Non-pigmented ciliary epithelial cell (primary cell): Measurements from ENCODE around the gene IFNW1.
"Not testable (repeated sequence)": the region's sequence is repeated elsewhere in the genome, so short reads cannot be mapped to it uniquely, and the experiment has no call there.

Experiments
- DNase-seq: peaks from one replicate; pipeline ENCODE4 v3.0.0-alpha.2; 2010; ENCODE audit warnings: low read depth

IFNW1 gene

DNA sequence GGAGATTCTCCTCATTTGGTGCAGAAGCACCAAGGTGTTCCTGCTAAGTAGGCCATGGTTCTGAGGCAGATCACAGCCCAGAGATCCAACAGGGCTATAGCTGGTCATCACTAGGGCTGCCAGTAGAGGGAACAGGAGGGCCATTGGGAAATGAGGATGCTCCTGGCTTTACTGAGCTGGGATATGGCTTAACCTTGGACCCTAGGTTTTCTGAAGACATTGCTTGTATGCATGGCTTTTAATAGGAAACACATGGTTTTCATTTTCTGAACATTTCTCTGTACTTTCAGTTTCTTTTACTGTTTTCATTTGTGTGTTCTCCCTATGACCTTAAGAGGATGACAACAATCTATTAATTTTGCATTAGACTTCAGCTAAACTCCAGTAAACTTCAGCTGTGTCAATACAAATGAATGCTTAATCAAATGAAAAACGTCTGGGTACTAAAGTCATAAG, at the start of gene IFNW1:
Gene IFNW1 (minus strand): TSS at position 406 of the 456 bp plus-strand sequence. CDS start 262 bp downstream, at position 144.
- no peak for DNase-seq

DNA sequence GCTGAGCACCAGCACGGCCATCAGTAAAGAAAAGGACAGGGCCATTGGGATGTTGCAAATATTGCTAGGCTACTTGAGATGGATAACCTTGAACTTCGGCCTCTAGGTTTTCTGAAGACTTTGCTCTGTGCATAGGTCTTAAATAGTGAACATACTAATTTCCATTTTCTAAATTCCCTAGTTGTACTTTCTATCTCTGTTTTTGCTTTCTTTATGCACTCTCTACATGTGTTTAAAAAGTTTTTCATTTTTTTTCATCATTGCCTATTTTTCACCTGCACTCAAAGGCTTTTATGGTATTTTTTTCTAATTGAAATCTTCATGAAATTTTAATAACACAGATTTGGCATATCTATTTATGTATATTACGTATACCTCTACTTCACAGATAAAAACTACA, 45.9 kb upstream of the IFNW1 start, which contains the start of gene IFNA4:
Gene IFNA4 (minus strand): TSS at position 101 of the 400 bp plus-strand sequence. CDS start 56 bp downstream, at position 45.
- DNase-seq = not testable (repeated sequence)

DNA sequence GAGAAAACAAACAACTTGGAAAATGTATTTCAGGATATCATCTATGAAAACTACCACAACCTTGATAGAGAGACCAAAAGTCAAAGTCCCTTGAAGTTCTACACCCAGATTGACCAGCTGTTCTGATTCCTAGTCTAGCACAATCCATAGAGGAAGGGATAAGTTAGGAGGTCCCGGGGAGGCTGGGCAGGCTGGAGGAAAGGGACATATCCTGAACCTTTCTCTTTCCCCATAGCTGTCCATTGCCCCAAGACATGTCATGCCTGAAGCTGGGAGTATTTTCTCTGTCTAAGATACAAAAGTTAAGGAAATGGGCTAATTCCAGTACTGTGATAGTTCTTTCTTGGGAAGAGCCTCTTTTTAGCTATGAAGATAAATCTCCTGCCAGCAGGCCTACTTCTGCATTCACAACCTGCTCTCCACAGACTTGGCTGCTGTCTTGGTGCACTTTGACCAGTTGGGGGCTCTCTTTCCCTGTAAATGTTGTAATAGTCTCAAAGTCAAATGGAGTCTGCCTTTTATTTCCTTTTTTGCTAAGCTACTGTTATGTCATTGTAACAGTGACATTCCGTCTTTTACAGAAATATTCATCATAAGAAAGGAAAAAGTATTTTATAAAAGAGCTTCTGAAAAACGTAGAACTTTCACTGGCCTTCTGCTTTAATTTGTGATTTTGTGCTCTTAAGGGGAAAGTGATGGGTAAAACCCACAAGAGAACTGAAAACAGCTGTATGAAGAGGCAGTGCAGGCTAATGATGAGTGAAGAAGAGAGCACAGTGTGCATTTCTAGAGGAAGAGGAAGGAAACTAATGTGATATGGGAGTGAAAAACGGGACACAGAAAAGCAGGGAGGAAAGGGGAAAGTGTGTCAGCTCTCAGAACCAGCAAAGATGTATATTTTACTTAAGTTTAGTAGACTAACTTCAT, 41.4 kb upstream of the IFNW1 start:
- DNase-seq = not testable (repeated sequence)

DNA sequence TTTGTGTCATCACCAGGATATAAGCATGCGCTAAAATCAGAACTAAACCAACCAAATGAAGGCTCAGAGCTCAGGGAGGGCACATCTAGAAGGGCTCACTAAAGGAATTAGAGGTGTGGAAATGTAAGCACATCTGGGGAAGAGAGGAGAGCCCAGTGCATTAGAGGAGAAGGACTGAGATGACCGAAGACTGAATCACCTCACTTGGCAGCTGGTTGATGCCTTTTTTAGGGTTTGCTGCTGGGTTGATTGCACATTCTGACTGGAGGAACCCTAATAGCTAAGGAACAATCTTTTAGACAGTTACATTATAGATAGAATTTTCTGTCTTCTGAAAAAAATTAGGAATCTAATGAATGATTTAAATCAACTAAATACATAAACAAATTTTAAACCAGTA, 33.0 kb upstream of the IFNW1 start:
- DNase-seq = no peak

DNA sequence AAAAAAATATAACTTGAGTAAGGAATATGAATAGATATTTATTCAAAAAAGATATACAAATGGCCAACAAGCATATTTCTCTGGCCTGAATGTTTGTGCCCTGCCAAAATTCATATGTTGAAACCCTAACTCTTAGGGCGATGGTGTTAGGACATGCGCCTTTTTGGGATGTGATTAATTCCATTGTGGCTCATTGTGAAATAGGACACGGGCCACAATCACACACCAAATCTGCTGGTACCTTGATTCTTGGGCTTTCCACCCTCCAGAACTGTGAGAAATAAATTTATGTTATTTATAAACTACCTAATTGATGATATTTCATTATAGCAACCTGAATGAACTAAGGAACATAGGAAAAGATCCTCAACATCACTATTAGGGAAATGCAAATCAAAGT, 30.5 kb upstream of the IFNW1 start:
- no peak for DNase-seq

DNA sequence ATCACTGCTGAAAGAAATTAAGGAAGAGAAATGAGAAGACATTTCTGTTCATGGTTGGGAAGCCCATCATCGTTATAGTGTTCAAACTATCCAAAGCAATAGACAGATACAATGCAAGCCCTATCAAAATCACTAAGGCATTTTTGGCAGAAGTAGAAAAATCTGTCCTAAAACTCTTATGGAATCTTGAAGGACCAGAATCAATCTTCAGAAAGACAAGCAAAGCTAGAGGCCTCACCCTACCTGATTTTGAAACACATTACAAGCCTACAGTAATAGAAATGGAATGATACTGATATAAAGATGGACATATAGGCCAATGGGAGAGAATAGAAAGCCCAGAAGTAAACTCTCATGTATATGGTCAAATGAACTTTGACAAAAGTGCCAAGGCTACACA, 29.7 kb upstream of the IFNW1 start:
- no peak for DNase-seq

DNA sequence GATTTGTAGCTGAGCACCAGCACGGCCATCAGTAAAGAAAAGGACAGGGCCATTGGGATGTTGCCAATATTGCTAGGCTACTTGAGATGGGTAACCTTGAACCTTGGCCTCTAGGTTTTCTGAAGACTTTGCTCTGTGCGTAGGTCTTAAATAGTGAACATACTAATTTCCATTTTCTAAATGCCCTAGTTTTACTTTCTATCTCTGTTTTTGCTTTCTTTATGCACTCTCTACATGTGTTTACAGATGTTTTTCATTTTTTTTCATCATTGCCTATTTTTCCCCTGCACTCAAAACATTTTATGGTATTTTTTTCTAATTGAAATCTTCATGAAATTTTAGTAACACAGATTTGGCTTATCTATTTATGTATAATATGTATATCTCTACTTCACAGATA, 24.9 kb upstream of the IFNW1 start, which contains the start of gene IFNA21:
Gene IFNA21 (minus strand): TSS at position 101 of the 400 bp plus-strand sequence. CDS start 48 bp downstream, at position 53.
- not testable (repeated sequence) for DNase-seq

DNA sequence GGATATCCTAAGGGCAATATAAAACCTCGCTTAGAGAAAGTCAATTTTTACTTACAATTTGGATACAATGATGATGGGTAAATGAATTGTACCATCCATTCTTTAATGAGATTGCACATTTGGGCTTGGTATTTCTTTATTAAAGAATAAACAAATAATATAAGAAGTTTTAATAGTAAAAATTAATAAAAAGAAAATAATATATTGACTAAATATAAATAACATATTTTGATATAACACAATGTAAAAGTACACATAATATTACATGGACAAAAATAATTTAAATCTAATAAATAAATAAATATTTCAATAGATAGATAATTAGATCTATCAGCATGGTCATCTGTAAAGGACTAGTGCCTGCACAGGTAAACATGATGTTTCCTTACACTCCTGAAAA, 23.9 kb upstream of the IFNW1 start:
- no peak for DNase-seq

DNA sequence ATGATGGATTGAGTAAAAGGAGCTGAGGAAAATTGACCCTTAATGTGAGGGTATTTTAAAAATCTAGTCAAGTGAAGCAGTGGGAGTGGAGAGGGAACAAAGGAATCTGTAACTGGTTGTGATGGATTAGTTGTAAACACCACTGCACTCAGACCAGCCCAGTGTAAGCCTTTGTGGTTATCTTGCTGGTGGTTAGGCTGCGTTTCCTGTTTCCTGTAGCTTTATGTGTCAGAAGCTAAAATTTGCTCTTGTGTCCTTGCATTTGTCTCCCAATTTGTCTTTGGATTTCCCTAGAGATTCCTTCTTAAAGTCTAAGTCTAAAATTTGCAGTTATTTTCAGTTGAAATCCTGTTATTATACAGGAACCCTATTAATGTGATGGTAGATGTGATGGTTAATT, 18.5 kb upstream of the IFNW1 start:
- no peak for DNase-seq

DNA sequence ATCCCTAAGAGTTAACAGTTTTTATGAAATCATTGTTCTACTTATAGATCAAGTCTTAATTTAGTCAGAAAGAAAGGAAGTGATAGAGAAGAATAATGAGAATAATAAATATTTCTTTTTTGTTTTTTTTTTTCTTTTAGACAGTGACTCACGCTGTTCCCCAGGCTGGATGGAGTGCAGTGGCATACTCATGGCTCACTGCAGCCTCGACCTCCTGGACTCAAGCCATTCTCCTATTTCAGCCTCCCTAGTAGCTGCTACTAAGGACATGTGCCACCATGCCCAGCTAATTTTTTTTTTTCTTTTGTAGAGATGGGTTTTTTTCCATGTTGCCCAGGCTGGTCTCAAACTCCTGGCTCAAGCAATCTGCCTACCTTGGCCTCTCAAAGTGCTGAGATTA, 13.9 kb upstream of the IFNW1 start:
- no peak for DNase-seq

DNA sequence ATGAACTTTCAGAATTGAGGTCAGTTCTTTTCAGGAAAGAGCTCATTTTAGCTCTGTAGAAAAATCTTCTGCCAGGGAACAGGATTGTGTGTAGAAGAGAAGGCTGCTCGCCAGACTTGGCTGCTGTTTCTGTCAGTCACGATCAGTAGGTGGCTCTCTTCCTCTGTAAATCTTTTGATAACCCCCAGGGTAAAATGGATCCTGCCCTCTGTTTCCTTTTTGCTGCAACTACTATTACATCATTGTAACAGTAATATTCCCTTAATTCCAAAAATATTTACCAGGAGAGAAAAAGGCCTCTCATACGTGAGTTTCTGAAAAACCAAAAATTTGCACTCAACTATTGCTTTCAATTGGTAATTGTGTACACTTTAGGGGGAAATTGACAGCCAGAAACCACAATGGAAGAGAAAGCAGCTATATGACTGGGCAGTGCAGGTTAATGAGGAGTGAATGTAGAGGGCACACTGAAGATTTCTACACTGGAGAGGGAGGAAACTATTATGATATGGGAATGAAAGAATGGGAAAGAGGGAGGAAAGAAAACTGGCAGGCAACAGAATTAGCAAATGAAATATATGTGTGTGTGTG, 12.5 kb upstream of the IFNW1 start:
- DNase-seq = no peak

DNA sequence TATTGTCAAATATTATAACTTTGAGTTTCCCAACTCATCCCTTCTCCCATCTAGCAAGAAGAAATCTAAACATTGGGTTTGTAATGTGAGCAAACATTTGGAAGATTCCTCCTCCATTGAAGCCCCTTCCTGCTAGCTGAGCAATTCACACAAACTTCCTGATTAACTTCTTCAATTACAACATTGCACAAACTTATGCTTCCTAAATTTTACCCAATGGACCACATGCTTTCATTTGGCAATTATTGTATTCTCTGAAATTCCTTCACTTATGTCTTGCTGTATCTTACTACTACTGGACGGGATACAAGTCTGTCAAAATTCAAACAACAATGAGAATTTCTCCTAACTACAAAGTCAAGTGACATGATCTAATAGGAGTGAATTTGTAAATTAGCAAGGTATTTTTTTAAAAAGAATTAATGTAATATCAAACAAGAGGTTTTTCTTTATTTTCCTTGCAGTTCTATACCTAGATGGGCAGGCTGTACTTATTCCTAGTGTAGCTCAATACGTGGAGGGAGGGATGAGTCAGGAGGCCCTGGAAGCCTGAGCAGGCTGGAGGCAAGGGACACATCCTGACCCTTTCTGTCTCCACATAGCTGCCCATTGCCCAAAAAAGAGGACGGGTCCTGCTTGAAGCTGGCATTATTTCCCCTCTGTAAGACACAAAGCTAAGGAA, 11.8 kb upstream of the IFNW1 start:
- no peak for DNase-seq

DNA sequence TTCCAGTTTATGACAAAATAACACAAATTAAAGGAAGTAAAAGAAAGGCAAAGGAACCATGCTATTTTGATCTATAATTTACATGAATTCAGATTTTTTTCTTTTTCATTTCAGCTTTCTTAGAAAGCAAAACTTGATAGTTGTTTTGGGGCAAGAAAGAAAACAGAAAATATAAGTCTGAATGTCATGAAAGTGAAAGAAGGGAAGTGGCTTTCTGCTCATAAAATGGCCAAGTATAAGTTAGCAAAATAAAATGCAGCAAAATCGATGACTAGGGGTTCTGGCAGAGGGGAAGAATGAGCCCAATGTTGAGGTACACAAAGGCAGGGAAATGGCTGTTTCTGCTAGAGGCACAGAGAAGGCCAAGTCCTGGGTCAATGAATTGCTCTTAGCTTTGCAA, 3.0 kb upstream of the IFNW1 start:
- no peak for DNase-seq

DNA sequence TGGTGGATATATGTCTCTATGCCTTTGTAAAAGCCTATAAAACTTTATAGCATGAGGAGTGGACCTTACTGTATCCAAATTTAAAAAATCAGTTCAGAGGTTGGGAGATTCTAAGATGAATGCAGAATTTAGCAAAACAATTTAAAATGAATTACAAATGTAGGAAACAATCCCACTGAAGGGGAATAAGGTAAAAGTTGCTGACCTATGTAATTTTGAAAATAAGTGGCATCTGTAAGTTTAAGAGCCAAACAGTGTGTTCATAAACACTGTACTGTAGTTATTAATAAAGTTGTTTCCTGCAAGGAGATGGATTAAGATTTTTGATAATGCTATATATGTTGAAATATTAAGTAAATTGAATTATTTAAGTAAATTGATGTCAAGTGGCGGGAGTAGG, 4.6 kb downstream of the IFNW1 start:
- no peak for DNase-seq

DNA sequence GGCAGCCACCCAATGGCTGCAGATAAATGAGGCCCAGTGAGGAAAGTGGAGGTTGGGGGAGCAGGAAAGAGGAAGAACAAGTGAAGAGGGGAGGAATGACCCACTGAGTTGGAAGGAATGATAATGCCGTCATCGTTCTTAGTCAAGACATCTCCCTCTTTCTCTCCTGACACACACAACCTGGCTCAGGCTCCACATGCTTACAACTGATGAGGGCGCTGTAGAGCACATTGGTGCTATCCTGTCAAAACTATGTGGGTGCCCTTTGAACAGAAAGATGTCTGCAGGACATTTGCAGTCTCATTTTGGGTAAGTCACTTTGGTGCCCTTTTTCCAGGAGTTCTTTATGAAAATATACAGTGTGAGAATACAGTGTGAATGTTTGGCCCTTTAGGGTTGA, 5.9 kb downstream of the IFNW1 start:
- DNase-seq = no peak

DNA sequence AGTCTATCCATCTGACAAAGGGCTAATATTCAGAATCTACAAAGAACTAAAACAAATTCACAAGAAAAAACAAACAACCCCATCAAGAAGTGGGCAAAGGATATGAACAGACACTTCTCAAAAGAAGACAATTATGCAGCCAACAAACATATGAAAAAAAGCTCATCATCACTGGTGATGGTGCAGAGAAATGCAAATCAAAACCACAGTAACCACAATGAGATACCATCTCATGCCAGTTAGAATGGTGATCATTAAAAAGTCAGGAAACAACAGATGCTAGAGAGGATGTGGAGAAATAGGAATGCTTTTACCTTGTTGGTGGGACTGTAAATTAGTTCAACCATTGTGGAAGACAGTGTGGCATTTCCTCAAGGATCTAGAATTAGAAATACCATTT, 13.4 kb downstream of the IFNW1 start:
- not testable (repeated sequence) for DNase-seq

DNA sequence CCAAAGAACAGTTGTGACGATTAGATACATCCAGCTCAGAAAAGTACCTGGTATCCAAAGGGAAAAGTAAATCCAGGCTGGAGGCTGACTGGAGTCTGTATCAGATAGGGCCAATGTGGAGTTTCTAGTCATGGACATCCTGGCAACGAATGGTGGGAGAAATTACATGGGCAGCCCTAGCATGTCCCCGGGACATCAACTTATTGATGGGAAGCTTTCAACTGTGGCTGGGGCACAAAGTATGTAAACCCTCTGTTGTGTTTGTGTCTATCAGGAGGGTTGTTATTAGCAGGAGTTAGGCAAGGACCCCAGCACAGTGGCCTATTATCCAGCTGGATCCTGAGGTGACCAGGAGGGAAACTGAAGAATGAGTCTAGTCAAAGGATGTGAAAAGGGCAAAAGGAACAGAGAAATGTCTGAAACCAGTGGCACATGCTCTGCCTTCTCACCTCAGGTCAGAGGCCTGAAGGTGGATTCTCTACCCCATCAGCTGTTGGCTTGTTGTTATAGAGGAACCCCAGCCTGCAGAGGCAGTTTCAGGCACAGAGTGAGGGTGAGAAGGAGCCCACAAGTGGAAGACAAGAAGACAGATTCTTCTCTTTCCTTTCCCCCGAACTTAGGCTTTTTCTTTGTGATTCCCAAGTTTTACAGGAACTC, 19.9 kb downstream of the IFNW1 start:
- DNase-seq = no peak

DNA sequence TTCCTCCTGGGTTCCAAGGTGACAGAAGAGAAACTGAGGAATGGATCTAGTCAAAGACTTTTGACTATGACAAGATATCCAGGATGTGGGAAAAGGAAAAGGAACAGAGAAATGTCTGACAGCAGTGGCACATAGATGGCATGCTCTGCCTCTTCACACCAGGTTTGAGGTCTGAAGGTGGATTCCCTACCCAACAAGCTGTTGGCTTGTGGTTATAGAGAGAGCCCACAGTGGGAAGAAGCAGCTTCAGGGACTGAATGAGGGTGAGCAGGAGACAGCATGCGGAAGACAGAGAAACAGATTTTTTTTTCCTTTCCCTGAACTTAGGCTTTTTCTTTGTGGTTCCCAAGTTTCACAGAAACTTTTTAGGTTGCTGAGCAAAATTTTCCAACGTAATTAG, 20.6 kb downstream of the IFNW1 start:
- DNase-seq = no peak

DNA sequence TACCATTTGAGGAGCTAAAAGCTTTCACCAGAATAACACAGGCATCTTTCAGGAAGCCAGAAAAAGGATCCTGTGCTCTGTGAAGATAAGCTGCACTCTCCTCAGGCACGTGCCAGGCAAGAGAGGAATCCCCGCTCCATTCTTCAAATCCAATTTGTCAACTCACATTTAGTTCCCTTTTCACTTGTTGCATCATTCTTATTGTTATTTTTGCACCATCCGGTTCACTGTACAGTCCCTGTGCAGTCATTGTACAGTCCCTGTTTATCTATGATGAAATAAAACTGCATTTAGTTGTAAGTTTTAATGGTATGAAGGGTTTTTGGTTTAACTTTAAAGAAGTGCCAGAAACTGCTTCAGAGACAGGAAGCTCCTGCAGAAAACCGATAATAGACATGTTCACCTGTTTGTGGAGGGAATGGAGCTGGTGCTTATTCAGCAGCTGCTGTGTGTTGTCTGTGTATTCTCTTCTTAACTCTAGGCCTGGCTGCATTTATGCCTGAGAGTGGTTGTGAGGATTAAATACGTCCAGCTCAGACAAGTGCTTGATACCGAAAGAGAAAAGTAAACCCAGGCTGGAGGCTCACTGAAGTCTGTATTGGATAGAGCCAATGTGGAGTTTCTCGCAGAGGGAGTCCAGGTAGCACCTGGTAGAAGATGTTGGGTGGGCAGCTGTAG, 22.4 kb downstream of the IFNW1 start:
- DNase-seq = no peak

DNA sequence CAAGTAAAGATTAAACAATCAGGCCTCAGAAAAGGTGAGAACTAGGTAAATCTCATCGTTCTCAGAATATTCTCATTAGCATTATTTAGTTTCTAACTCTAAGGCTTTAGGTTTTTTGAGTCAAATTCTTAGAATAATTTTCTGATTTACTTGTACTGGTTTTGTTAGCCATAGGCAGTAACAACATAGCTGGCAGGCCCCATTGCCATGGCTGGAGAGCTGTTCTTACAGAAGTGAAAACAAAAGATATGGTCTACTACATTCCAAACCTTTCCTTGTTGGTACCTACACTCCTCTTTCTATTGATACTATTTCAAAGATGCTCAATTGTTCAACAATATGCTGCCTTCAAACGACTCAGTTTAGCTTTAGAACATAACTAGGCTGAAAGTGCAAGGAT, 27.3 kb downstream of the IFNW1 start:
- no peak for DNase-seq
